GM19455 (cell line): ENCODE results near the gene SS18L1.

Experiments used
- ATAC-seq: cut with Tn5 transposase; IDR thresholded peaks from one replicate; pipeline ENCODE4 v1.9.1; 2021; ENCODE audit not compliant: unreplicated experiment

Gene SS18L1

DNA sequence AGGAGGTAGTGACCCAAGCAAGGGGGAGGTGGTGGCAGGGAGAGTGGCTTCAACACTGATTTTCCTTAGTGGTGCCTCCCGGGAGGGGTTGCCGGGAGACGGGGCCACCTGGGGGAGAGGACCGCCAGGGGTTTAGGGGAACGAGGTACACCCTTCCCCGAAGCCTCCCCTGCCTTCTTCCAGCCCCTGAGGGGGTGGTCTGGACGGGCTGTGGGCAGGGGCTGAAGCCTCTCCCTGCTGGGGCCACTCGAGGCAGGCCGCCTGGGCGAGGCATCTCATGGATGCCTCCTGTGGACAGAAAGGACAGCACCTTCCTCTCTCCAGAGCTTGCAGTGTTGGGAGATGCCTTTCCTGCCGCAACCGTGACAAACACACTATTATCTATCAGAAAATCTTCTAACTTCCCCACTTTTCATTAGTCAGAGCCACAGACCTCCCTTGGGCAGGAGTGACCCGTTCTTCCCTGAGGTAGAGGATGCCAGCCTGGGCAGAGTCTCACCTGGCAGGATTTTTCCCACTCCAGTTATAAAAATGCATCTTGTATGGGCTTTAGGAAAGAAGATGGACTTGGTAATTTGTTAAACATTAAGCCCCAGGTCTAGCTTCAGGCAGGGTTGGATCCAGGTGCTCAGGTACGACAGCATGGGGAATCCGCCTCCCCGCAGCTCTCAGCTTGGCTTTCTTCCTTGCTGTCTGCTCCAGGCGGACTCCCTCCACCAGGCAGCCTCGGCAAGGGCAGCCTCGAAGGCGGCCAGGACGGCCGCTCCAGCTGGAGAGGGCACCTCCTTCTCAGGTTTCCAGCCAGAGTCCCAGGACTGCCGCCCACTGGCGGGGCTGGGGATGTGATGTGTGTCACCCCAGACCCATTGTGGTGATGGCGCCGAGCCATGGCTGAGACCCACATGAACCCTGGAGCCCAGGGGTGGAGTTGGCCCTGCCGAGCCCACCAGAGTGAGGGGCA, 65.5 kb downstream of the SS18L1 start:
- no peak for ATAC-seq

DNA sequence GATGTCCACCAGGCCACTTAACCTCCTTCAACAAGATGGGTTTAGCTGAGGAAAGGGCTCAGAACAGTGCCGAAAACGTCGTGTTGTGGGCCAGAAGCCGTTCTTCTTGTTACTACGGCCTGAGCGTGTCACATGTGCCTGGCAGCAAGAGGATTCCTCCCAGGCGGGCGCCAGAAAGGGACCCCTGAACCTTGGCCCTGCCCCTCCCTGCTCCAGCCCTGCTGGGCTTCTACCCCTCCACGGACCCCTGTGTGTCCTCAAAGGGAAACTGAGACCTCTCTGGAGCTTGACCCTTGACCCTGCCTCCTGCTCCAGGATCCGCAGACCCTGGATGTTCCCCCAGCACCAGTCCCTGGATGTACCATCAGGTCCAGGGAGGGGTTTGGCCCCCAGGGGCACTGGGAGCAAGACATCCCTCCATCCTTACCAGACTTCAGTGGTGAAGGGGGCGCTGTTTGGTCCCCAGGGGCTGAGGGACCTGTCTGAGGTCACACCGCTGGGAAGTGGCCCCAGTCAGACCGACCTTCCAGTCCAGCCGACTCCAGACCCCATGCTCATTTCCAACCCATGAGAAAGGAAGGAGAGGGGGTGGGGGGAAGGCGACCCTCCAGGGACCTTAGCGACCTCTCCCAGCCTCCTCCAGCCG, 66.4 kb downstream of the SS18L1 start:
- no peak for ATAC-seq

DNA sequence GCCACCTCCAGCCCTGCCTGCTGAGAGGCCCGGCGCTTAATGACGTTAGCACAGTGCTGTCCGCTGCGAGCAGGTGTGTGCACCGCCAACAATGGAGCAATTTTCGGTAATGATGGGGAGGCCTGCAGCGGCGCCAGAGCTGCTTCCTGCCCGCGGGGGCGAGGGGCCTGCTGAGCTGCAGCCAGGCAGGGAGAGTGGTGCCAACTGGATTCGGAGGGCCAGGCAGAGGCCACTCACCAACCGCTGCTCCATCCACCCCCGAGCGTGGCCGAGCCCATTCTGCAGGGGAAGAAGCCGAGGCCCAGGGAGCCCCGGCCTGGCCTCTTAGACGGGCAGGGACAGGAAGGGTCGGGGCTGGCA, 66.9 kb downstream of the SS18L1 start:
- ATAC-seq = no peak

DNA sequence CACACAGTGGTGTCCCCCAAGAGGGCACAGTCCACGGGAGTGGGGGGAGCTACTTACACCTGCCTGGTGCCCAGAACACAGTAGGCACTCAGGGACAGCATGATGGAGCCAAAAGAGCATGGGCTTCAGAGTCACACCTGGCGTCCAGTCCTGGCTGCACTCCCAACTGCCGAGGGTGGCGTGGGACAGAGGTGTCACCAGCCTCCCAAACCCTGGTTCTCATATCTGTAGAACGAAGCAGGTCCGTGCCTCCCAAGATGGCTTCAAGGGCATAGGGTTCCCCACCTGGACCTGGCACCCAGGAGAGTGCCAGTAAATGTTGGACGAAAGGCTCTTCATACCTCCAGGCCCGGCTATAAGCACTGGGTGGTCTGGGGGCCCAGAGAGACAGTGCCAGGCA, 67.6 kb downstream of the SS18L1 start:
- no peak for ATAC-seq

DNA sequence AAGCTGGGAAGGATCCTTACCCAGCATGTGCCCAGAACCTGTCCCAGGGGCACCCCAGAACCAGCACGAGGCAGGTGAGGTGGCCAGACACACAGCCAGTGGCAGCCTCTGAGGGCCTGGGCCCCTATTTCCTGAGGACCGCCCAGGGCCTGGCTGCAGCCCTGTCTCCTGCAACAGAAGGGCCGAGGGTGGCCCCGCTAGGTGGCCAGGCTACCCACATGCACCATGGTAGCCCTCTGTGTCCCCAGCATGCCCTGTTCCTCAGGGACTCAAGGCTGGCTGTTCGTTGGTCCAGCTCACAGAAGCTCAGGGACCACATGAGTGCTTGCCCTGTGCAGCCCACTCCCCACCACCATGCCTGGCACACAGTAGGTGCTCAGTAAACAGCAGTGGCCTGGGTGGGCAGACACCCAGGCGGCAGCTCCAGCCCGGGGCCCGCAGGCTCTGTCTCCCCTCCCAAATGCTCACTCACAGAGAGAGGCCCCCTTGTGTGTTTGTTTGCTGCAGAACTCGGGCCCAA, 68.3 kb downstream of the SS18L1 start:
- ATAC-seq = no peak

DNA sequence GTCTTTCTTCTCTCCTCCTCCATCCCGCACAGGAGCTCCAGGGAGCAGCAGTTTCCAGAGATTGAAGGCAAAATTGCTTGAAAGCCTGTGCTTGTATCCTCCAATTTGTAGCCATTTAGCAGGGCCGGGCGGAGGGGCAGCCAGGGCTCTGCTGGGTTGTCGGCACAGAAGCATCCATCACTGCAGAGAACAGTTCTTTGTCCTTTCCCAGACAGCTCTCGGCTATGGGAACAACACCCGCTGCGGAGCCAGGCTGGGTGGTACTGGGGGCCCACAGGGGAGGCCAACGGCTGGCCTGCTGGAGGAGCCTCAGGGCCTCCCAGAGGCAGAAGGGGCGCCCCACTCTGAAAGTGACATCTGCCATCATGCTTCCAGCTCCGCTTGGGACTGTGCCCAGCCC, 68.7 kb downstream of the SS18L1 start:
- ATAC-seq = no peak

DNA sequence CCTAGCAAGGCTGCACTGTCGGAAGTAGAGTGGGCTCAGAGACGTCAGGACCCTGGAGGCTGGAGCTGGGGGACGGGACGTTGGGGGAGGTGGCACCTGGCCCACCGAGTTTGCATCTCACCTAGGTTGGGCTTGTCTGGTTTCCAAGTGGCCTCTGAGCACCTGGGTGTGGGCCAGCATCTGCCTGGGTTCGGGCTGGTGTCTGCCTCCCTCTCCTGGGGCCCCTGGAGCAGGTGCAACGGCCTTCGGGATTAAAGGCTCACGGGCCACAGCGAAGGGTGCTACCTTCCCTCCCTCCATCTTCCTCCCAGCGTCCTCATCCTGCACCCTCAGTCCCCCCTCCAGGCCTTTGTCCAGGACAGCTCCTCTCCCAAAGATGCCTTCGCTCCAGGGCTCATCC, 70.5 kb downstream of the SS18L1 start:
- no peak for ATAC-seq

DNA sequence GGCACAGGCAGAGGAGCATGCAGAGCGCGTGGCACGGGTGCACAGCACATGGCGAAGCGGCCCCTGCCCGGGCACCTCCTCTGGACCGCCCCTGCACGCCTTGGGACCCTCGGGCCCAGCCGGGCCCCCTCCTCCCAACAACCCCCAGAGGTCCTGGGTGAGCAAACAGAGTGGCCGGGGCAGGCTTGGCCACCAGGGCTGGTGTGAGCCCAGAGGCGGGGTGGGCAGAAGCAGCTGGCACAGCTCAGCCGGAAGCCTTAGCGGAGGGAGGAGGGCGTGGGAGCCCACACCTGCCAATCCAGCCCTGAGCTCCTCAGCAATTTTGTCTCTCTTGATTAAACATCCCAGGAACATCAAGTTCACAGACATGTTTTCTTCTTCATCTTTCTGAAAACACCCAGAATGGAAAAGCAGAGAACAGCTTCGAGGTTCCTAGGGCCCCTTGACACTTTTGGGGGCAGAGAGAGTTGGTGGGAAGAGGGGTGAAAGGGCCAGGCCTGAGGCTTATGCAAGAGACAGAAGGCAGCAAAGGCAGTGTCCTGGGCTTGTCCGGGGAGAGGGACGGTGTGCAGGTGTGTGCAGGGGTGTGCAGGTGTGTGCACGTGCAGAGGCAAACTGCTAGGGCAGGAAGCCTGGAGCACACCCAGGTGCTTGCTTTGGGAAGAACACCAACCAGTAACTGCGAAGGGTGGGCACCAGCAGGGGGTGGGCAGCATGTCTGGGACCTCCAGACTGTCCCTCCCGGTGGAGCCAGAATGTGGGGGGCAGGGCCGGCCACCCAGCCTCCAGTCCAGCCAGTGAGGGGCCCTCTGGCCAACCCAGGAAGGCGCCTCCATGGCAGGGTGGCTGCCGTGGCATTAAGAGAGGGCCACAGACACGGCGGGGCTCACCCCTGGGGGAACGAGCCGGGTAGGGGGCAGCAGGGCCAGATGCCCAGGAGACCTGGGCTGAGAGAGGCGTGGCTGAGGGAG, 71.7 kb downstream of the SS18L1 start:
- ATAC-seq = no peak

DNA sequence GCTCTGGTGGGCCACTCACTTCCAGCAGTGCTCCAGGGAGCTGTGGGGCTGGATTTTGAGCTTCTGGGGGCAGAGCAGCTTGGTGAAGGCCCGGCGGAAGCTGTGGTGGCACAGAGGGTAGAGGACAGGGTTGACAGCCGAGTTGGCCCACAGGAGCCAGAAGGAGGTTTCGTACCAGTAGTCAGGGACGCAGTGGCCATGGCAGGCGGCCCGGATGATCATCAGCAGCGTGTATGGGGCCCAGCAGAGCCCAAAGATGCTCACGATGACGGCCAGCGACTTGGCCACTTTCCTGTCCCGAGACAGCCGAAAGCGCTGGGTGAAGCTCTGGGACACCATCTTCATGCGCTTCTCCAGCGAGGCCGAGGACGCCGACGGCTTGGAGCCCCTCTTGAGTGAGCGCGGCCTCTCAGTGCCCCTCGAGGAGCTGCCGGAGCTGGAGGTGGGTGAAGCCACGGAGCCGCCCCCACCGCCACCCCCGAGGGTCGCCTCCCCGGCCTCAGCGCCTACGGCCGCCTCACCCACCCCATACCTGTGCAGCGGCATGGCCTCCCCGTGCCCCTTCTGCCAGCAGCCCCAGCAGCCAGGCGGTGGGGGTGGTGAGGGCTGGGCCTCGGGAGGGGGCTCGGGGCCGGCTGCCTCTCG, 72.5 kb downstream of the SS18L1 start:
- ATAC-seq = no peak

DNA sequence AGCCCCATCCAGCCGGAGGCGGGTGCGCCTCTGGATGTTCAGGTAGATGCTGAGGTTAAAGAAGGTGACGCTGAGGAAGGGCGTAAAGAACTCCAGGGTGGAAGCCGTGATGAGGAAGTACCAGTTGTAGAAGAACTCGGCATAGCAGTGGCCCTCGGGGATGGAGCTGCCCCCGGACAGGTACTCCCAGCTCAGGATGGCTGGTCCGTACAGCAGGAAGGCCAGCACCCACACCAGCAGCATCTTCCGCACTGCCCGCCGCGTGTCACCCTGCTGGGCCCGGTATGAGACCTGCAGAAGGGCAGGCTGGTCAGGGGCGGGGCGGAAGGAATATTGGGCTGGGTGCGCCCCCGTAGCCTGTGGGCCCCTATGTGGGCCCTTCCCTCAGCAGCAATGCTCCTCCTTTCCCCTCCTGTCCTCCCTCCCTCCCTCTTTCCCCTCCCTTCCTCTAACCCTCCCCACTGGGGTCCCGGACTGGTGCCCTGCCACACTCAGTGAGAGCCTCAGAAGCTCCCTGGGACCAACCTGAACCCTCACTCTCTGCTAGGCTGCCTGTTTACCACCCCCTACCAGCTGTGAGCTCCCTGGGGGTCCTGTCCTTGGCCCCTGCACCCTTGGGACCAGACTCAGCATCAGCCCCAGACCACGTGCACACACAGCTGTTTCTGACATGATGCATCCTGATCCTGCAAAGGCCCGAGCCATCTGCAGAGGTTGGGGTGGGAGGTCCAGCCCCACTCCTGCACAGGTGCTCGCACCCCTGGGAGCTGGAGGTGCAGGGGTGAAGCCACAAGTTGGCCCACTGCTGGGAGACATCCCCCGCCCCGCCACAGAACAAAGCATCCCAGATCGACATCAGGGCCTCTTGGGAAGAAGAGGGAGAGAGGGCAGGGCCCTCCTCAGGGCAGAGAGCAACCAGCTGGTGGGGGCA, 73.3 kb downstream of the SS18L1 start:
- ATAC-seq = no peak

DNA sequence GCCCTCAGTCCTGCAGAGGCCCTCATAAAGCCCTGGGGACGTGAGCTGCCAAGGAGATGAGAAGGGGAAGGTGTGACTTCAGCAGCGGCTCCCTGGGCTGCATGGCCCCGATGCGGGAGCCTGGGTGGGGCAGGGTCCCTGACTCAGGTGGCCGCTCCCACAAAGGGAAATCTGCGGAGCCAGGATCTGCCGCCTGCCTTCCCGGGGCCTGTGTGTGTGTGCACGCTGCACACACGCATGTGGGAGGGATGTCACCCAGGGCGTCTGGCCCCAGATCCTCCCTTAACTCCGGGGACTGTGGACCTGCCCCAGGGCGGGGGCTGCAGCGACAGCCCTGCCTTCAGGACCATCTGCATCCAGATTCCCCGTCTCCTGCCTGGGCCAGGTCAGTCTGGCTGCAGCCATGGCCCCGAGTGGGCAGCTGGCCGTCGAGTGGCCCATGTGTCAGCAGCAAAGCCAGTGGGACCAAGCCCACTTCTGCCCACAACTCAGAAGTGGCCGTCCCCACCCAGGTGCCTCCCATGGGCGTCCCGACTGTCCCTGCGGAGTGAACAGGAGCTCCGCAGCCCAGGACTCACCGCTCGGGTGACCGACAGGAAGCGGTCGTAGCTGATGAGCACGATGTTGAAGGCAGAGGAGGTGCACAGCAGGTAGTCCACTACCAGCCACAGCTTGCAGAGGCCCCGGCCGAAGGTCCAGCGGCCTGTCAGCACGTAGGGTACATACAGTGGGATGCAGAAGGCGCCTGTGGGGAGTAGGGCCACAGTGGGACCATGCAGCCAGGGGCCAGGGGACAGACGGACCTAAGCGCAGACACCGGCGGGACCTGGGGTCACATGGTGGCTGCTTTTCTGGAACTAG, 74.6 kb downstream of the SS18L1 start:
- no peak for ATAC-seq

DNA sequence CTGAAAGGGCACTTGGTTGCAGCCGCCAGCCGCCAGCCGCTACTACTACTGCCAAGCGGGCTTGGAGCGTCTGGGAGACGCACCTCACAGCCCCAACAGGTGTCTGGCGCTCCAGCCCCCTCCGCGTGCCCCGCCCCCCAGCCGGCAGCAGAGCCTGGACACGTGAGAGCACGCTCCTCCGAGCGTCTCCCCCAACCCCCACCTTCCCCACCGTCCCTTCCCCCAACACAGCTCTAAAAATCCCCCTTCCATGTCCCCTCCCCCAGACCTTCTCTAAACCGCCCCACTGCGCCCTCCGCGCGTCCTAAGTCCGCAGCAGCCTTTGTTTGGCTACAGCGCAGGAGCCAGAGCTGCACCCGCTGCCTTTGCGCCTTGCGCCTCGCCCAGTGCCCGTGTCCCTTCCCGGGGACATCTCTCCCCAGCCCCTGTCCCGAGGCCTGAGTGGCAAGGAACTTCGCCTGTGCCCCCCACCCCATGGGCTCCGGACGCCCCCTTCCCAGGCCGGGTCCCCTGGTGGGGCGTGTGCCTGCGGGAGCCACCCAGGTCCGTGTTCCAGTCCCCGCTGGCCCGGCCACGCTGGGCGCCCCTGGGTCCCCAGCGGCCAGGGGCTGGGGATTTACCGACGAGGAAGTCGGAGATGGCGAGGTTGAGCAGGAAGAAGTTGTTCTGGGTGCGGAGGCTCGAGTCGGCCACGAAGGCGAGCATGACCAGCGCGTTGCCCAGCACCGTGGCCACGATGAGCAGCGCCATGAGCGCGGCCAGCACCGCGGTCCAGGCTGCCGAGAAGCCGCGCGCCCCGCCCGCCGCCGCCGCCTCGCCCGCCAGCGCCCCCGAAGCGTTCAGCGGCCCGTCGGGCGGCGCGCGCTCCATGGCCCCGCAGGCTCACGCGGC, 75.8 kb downstream of the SS18L1 start:
- ATAC-seq = no peak

DNA sequence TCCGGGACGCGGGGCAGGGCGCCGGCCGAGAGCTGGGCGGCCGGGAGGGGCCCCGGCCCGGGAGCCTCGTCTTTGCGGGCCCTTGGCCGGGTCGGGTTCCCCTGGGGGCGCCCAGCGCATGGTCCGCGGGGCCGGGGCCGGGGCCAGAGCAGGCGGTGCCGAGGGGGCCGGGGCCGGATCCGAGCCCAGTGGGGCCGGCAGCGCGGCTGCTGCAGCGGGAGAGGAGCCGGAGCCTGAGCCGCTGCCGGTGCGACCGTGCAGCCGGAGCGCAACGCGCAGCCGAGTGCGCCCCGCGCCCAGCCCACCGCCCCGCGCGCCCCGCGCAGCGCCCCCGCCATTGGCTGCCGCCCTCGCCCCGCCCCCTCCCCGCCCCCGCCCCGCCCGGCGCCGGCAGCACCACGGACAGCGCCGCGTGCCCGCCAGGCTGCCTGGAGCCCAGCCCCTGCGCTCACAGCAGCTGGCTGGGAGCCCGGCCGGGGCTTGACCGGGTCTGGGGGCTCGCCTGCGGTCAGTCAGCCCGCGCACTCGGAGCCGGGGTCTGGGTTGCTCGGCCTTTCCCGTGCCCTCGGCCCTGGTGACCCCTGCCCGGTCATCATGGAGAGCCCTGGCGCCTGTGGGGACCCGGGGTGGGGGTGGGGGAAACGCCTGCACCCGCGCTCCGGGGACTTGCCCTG, 76.6 kb downstream of the SS18L1 start, which contains the start of gene HRH3:
Gene HRH3 (minus strand): TSS at position 287 of the 674 bp plus-strand sequence. CDS start 308 bp downstream, outside the sequence.
- no peak for ATAC-seq

DNA sequence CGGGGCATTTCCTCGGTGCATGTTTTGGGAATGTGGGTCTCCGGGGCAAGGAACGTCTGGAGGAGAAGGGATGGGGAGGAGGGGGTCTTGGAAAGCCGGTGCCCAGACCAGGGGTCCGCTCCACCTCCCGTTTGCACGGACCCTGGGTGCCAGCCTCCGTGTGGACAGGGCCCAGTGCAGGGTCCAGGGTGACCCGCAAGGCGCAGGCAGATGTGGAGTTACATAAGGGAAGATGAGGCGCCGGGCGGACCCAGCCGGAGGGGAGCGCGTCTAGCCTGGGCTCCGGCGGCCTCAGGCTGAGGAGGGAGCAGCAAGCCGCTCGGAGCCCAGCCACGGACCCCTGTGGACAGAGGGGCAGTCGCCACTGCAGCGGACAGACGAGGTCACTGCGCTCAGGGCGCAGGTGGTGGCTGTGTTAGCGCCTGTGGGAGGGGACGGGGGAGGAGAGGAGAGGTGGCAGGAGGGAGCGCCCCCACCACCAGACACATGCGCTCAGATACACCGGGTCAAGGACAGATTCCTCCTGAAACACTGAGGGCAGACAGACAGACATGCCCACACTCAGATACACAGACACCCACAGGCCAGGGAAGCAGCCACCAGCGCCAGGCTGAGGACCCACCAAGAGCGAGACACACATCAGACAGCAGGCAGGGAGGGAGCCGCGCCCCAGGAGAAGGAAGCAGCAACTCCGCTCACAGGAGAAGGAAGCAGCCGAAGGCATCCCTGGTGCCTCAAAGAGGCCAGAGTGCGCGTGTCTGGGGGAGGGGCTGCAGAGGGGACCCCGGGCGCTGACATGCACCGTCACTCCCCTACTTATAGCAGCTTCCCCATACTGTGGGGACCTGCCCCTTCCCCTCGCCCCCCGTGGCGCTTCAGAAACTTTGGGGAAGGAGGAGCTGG, 77.3 kb downstream of the SS18L1 start:
- ATAC-seq = no peak

DNA sequence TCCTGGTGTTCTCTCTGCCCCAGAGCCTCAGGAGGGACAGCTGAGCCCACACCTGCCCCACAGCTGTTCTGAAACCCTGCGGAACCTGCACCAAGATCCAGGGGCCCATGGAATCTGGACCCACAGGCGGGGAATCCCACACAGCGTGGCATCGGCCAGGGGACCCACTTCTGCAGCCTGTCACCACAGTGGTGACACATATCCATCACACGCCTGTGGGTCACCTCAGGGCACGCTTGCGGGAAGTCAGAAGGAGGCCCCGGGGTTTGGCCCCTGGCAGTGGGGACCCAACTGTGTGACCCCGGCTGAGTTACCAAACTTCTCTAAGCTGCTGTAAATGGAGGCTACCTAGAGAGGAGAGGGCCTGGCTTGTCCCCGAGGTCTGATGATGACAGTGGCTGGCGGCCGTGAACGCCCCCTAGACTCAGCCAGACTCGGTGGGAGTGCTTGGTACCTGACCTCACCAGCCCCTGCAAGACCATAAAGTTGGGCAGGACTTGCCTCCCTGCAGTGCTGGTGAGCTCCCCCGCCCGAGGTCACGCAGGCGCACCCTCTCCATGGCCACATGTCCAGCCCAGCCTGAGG, 78.8 kb downstream of the SS18L1 start:
- no peak for ATAC-seq
